Measurements from ENCODE around the gene LUC7L2. TPM values are rescaled to one million over a fixed set of nuclear protein-coding genes. Genes with fewer than 3 reads are reported as not detected.

Gene LUC7L2
- total RNA-seq, 1 experiment from 2014 or later = 81.2 TPM

DNA sequence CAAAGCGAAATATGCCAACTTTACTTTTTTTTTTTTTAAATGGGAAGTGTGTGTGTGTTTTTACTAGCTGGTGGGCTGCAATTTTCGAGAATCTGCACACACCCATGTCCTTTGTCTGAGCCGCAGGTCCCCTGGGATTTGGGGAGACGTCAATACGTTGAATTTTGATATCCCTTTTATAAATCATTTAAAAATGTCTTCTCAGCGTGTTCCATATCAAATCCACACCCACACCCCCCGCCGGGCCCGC is 19.0 kb upstream of the LUC7L2 start:
- H3K4me2 ChIP-seq (ENCODE audit: insufficient read depth, insufficient read length, low read length) = peak overlapping the region; percentile 84
- H4K5ac ChIP-seq (ENCODE audit: insufficient read length, low read depth, low read length) = no peak overlapping the region
- no peak overlapping the region for H2BK12ac ChIP-seq (ENCODE audit: insufficient read length, low read depth, low read length)
- H2AK5ac ChIP-seq (ENCODE audit: insufficient read length, low read length) = no peak overlapping the region
- no peaks in the 10 kb centered on the region for H3K27me3 ChIP-seq (ENCODE audit: insufficient read depth, low read length)
- TF ChIP-seq, protein P1, sequence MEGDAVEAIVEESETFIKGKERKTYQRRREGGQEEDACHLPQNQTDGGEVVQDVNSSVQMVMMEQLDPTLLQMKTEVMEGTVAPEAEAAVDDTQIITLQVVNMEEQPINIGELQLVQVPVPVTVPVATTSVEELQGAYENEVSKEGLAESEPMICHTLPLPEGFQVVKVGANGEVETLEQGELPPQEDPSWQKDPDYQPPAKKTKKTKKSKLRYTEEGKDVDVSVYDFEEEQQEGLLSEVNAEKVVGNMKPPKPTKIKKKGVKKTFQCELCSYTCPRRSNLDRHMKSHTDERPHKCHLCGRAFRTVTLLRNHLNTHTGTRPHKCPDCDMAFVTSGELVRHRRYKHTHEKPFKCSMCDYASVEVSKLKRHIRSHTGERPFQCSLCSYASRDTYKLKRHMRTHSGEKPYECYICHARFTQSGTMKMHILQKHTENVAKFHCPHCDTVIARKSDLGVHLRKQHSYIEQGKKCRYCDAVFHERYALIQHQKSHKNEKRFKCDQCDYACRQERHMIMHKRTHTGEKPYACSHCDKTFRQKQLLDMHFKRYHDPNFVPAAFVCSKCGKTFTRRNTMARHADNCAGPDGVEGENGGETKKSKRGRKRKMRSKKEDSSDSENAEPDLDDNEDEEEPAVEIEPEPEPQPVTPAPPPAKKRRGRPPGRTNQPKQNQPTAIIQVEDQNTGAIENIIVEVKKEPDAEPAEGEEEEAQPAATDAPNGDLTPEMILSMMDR (conservative IDR thresholded peaks at IDR 0.05) = no peak
- H3K79me2 ChIP-seq (ENCODE audit: insufficient read depth, low read length) = no peaks in the 10 kb centered on the region
- H3K4me3 Mint-ChIP-seq = peak overlapping the region; percentile 91 to 95
- H3K36me3 Mint-ChIP-seq (ENCODE audit: insufficient read depth in 1 of 3, low read depth in 3 of 3) = peaks cover 5 to 22% (median 12%) of the 10 kb centered on the region in 3 experiments; a peak in 6 of 7 replicates
- H3K9me3 Mint-ChIP-seq = peaks cover 10 to 14% of the 10 kb centered on the region in 2 experiments; a peak in 4 of 5 replicates
- peak overlapping the region; percentile 99 for H3K27ac ChIP-seq (ENCODE audit: insufficient read length, low read depth, low read length)
- no peaks in the 10 kb centered on the region for H3K79me1 ChIP-seq (ENCODE audit: insufficient read depth, low read depth, low read length, poor library complexity, severe bottlenecking)
- H4K20me1 ChIP-seq (ENCODE audit: control insufficient read depth, insufficient read depth, insufficient read length) = no peaks in the 10 kb centered on the region
- H3K27ac Mint-ChIP-seq = peak overlapping the region; percentile 99 to 100 (median 100)
- H3K9ac ChIP-seq (ENCODE audit: extremely low read depth, insufficient read length, low read length) = peak overlapping the region; percentile 98
- H2BK20ac ChIP-seq (ENCODE audit: low read depth, low read length, poor library complexity, severe bottlenecking) = no peak overlapping the region
- no peak overlapping the region for H4K8ac ChIP-seq (replicated peaks; ENCODE audit: insufficient read length, low read depth, low read length)
- H3K4me1 Mint-ChIP-seq = peaks cover 7 to 11% of the 10 kb centered on the region in 2 experiments
- no peaks in the 10 kb centered on the region for H3K9me3 ChIP-seq (ENCODE audit: control insufficient read depth, low read depth, low read length)
- no peak overlapping the region for H3K23ac ChIP-seq (ENCODE audit: insufficient read length, low read depth, low read length)
- H3K23me2 ChIP-seq (ENCODE audit: insufficient read length, low read depth, low read length, poor library complexity, severe bottlenecking) = peaks cover 3% of the 10 kb centered on the region
- no peak overlapping the region for H4K91ac ChIP-seq (ENCODE audit: insufficient read length, low read depth, low read length)
- H2AFZ ChIP-seq (ENCODE audit: low read length) = no peak overlapping the region
- H3K18ac ChIP-seq (ENCODE audit: insufficient read length, low read depth, low read length) = peak overlapping the region; percentile 99
- H2BK5ac ChIP-seq (ENCODE audit: insufficient read length, low read length) = no peak overlapping the region
- no CpG with 5 or more reads among the region's 9 CpGs for WGBS (ENCODE audit: extremely low coverage, insufficient read length, low lambda C conversion rate)
- H2BK15ac ChIP-seq (ENCODE audit: low read depth, low read length) = no peak overlapping the region
- no peak overlapping the region for H2BK120ac ChIP-seq (ENCODE audit: low read depth, low read length, poor library complexity, severe bottlenecking)
- H3T11ph ChIP-seq (ENCODE audit: low read length) = peak overlapping the region; percentile 9
- no peak for DNase-seq
- H3K56ac ChIP-seq (ENCODE audit: insufficient read length, low read depth, low read length) = no peak overlapping the region
- peak overlapping the region; percentile 99; the same call in 1 of the 2 replicates for H3K14ac ChIP-seq (ENCODE audit: insufficient read depth, low read length)
- peaks cover 10% of the 10 kb centered on the region for H3K27me3 Mint-ChIP-seq (ENCODE audit: low read depth)
- H3K4ac ChIP-seq (ENCODE audit: low read depth, low read length) = no peak overlapping the region; the same call in 1 of the 2 replicates
- H3K4me1 ChIP-seq (ENCODE audit: insufficient read depth, low read length) = no peaks in the 10 kb centered on the region
